ENCODE results near the gene DNMBP. TPM values are rescaled to one million over a fixed set of nuclear protein-coding genes. Genes with fewer than 3 reads are reported as not detected.

Gene DNMBP
- total RNA-seq, 2 experiments from 2014 or later = 2.2 to 2.3 TPM

- H3K4me3 ChIP-seq (ENCODE audit: low read length) = no peak overlapping the region
- intact Hi-C loops (cut with DNase I, micrococcal nuclease) = no loop called here
- TF ChIP-seq CTCF (IDR thresholded peaks at IDR 0.05) = no peak
- no peaks in the 10 kb centered on the region for H3K27me3 ChIP-seq (ENCODE audit: control insufficient read depth in 1 of 2, insufficient read depth in 2 of 2, low read length in 2 of 2)
- no peak overlapping the region for H3K27ac Mint-ChIP-seq
- POLR2A ChIA-PET = no interaction called here
- no peaks in the 10 kb centered on the region for H3K4me1 Mint-ChIP-seq (ENCODE audit: low read depth)
- H3K27me3 Mint-ChIP-seq = peaks cover 1% of the 10 kb centered on the region
- H3K9me3 ChIP-seq (ENCODE audit: control insufficient read depth in 1 of 2, insufficient read depth in 1 of 2, low read length in 2 of 2) = no peaks in the 10 kb centered on the region
- H3K27ac ChIP-seq (ENCODE audit: low read depth in 1 of 2, low read length in 2 of 2) = no peak overlapping the region
- CTCF ChIA-PET = interaction anchor here (1.2 to 1.3 kb wide), 2 partner anchors 157 to 193 kb away, joined by 4 read pairs; partner anchors contain the start of gene DNMBP
- peaks cover 9% of the 10 kb centered on the region for H3K36me3 Mint-ChIP-seq (ENCODE audit: low read depth)
- H3K9me3 Mint-ChIP-seq = no peaks in the 10 kb centered on the region
- H3K36me3 ChIP-seq (ENCODE audit: insufficient read depth, low read length) = no peaks in the 10 kb centered on the region
- H3K4me1 ChIP-seq (ENCODE audit: insufficient read depth, low read length) = no peaks in the 10 kb centered on the region
- H3K4me3 Mint-ChIP-seq = no peak overlapping the region
- DNase-seq (no peak), ATAC-seq (ENCODE audit: poor library complexity) (no peak)
Observed at GRCh38 chr10:99852481-99853213, 157.1 kb downstream of the DNMBP start.

- Histone ChIP-seq H3K4me1 (ENCODE audit: insufficient read depth, low read length) (no peaks in the 10 kb centered on the region), H3K27ac (ENCODE audit: low read depth in 1 of 2, low read length in 2 of 2) (no peak overlapping the region), H3K27me3 (ENCODE audit: control insufficient read depth in 1 of 2, insufficient read depth in 2 of 2, low read length in 2 of 2) (no peaks in the 10 kb centered on the region), H3K4me3 (ENCODE audit: low read length) (no peak overlapping the region), H3K9me3 (ENCODE audit: control insufficient read depth in 1 of 2, insufficient read depth in 1 of 2, low read length in 2 of 2) (no peaks in the 10 kb centered on the region), H3K36me3 (ENCODE audit: insufficient read depth, low read length) (no peaks in the 10 kb centered on the region)
- Mint-ChIP-seq H3K4me3 (no peak overlapping the region), H3K4me1 (ENCODE audit: low read depth) (no peaks in the 10 kb centered on the region), H3K27me3 (no peaks in the 10 kb centered on the region), H3K27ac (no peak overlapping the region), H3K36me3 (ENCODE audit: low read depth) (peaks cover 9% of the 10 kb centered on the region), H3K9me3 (no peaks in the 10 kb centered on the region)
- no peak for ATAC-seq (ENCODE audit: poor library complexity)
- DNase-seq = no peak
- no peak for TF ChIP-seq CTCF (IDR thresholded peaks at IDR 0.05)
- intact Hi-C loops (cut with DNase I, micrococcal nuclease) = no loop called here
- ChIA-PET POLR2A (no interaction called here), CTCF (interaction anchor here (1.2 to 1.3 kb wide), 2 partner anchors 158 to 194 kb away, joined by 4 read pairs; partner anchors contain the start of gene DNMBP)
Observed at GRCh38 chr10:99851825-99852224, 157.9 kb downstream of the DNMBP start.

GRCh38 chr10:99850767-99851340 is 158.9 kb downstream of the DNMBP start:
- ChIA-PET POLR2A (no interaction called here), CTCF (interaction anchor here (1.0 kb wide), 1 partner anchor 195 kb away, joined by 4 read pairs; no protein-coding TSS in a partner anchor)
- Mint-ChIP-seq H3K4me1 (ENCODE audit: low read depth) (peaks cover 5% of the 10 kb centered on the region), H3K27ac (no peak overlapping the region), H3K9me3 (no peaks in the 10 kb centered on the region), H3K4me3 (no peak overlapping the region), H3K27me3 (no peaks in the 10 kb centered on the region), H3K36me3 (ENCODE audit: low read depth) (peaks cover 9% of the 10 kb centered on the region)
- H3K9me3 ChIP-seq (ENCODE audit: control insufficient read depth in 1 of 2, insufficient read depth in 1 of 2, low read length in 2 of 2) = no peaks in the 10 kb centered on the region
- H3K4me1 ChIP-seq (ENCODE audit: insufficient read depth, low read length) = peaks cover 5% of the 10 kb centered on the region
- H3K27me3 ChIP-seq (ENCODE audit: control insufficient read depth in 1 of 2, insufficient read depth in 2 of 2, low read length in 2 of 2) = peaks cover 0 to 8% of the 10 kb centered on the region in 2 experiments
- ATAC-seq (ENCODE audit: poor library complexity) (no peak), DNase-seq (no peak)
- no peak overlapping the region for H3K27ac ChIP-seq (ENCODE audit: low read depth in 1 of 2, low read length in 2 of 2)
- intact Hi-C loops (cut with DNase I, micrococcal nuclease) = no loop called here
- no peaks in the 10 kb centered on the region for H3K36me3 ChIP-seq (ENCODE audit: insufficient read depth, low read length)
- TF ChIP-seq CTCF (IDR thresholded peaks at IDR 0.05) = no peak
- H3K4me3 ChIP-seq (ENCODE audit: low read length) = no peak overlapping the region
